ENCODE results near the gene TECR.
A peak's percentile ranks its signal among the peaks of the same experiment; 100 is the strongest.

TECR gene

DNA sequence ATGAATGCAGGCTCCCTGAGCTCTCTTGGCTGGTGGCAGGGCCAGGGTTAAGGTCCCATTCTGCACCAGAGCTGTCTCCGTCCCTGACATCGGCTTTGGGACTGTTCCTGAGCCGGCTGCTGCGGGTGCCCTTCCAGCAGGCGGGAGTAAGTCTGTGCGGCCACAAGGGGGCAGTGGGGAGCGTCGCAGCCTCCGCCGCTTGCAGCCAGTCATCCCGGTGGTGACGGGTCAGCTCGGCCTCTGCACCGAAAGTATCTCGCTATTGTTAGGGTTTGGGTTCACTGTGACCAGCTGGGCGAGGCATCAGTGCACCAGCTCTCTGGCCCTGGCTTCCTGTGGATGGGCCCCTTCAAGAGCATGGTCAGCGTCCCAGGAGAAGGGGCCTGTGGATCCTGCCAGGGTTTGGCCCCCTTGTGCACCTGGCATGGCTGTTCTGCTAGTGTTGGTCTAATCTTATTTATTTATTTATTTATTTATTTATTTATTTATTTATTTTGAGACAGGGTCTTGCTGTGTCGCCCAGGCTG is 27.3 kb downstream of the TECR start:
- peak; percentile 84 for DNase-seq
- Histone ChIP-seq H3K4me1 (peaks cover 3% of the 10 kb centered on the region; the same call in 1 of the 2 replicates), H3K9me3 (no peaks in the 10 kb centered on the region), H3K4me3 (ENCODE audit: low read depth, low read length) (no peak overlapping the region), H3K36me3 (no peaks in the 10 kb centered on the region), H3K27me3 (no peaks in the 10 kb centered on the region)
- TF ChIP-seq, protein P1, sequence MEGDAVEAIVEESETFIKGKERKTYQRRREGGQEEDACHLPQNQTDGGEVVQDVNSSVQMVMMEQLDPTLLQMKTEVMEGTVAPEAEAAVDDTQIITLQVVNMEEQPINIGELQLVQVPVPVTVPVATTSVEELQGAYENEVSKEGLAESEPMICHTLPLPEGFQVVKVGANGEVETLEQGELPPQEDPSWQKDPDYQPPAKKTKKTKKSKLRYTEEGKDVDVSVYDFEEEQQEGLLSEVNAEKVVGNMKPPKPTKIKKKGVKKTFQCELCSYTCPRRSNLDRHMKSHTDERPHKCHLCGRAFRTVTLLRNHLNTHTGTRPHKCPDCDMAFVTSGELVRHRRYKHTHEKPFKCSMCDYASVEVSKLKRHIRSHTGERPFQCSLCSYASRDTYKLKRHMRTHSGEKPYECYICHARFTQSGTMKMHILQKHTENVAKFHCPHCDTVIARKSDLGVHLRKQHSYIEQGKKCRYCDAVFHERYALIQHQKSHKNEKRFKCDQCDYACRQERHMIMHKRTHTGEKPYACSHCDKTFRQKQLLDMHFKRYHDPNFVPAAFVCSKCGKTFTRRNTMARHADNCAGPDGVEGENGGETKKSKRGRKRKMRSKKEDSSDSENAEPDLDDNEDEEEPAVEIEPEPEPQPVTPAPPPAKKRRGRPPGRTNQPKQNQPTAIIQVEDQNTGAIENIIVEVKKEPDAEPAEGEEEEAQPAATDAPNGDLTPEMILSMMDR (IDR thresholded peaks at IDR 0.05; ENCODE audit: low read depth, low read length): peak; percentile 96

DNA sequence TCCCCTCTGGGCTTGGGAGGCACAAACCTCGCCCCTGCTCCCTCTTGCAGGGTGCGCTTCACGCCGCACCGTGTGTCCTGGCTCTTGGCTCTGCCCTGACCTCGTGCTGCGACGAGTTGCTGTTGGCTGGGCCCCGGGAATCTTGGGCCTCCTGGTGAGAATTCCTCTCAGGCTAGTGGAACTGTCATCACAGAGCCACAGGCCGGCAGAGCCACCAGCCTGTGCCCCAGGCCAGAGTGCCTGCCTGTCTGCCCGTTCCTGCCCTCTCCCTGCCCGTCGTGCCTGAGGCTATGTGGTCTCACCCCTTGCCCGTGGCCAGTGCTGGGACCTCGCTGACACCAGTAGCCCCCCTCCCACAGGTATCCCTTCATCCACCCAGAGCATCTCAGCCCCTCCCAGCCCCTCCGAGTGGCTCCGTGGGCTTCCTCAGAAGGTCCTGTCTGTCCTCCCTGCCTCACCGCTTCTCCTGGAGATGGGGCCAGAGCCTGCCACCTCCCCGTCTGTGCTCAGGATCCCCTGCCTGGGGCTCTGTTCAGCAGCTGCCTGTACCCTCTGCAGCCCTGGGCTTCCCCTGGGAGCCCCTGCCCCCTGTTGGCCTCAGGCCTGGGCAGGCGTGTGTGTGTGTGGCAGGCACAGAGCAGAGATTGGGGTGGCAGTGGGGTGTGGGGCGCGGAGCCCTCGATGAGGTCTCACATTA is 29.1 kb downstream of the TECR start:
- no peaks in the 10 kb centered on the region for H3K27me3 ChIP-seq
- peaks cover 6% of the 10 kb centered on the region for H3K36me3 ChIP-seq
- DNase-seq: peak; percentile 80
- TF ChIP-seq, protein P1 (IDR thresholded peaks at IDR 0.05; ENCODE audit: low read depth, low read length): 0 out of 2 replicates have a peak, but pooled peaks have one; percentile 14
- 0 out of 2 replicates have a peak overlapping the region, but pooled peaks have one; percentile 4 for H3K4me3 ChIP-seq (ENCODE audit: low read depth, low read length)
- H3K9me3 ChIP-seq: no peaks in the 10 kb centered on the region
- peaks cover 4% of the 10 kb centered on the region for H3K4me1 ChIP-seq

DNA sequence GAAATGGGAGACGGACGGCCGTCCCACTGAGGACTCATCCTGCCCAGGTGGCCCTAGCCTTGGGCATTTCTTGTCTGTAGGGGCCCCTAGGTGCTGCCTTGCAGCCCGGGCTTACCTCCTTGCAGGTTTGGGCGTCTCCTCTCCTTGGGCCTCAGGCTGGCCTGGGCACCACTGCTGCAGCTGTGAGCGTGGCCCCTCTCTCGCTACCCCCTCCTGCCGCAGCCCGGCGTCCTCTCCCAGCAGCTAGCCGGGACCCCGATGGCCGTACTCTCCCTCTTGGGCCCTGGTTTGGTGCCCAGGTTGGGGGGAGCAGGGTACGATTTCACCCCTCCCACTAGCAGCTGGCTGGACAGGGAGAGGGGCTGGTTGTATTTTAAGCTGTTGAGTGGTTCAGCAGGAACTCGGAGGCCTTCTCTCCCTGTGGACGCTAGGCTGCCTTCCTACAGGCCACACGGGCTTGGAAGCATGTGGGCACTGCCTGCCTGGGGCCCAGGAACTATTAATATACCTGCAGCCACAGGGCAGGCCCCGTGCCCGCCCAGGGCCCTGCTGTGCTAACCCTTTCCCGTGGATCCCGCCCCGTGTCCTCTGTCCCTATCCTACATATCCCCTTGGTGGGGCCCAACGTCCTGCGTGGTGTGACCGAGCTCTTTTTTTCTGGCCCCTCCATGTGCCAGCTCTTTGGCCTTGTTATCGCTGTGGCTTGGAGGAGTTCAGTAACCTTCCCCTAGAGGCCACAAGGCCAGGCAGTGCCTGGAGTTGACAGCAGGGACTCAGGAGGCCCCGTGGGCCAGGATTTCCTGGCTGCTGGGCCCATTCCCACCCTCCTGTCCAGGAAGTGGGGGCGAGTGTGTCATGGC is 30.8 kb downstream of the TECR start:
- no peak overlapping the region for H3K4me3 ChIP-seq (ENCODE audit: low read depth, low read length)
- TF ChIP-seq, protein P1 (IDR thresholded peaks at IDR 0.05; ENCODE audit: low read depth, low read length): no peak
- H3K27me3 ChIP-seq: no peaks in the 10 kb centered on the region
- H3K4me1 ChIP-seq: peaks cover 9% of the 10 kb centered on the region
- H3K9me3 ChIP-seq: no peaks in the 10 kb centered on the region
- DNase-seq: no peak
- peaks cover 17% of the 10 kb centered on the region for H3K36me3 ChIP-seq

DNA sequence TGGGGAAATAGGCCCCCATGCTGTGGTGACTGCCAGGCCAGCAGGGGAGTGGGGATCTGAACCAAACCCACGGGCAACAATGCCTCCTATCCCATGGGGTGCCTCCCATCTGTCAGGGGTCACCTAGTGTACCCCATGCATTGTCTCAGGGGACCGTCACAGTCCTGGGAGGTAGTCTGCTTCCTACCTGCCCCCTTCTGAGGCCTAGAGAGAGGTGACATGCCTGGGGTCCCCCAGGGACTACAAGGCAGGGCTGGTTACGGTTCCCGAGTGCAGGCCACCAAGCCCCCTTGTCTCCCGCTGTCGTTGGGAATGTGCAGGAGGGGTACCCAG is 31.3 kb downstream of the TECR start:
- no peak overlapping the region for H3K4me3 ChIP-seq (ENCODE audit: low read depth, low read length)
- peaks cover 9% of the 10 kb centered on the region for H3K4me1 ChIP-seq
- no peak for DNase-seq
- H3K9me3 ChIP-seq: no peaks in the 10 kb centered on the region
- TF ChIP-seq, protein P1 (IDR thresholded peaks at IDR 0.05; ENCODE audit: low read depth, low read length): no peak
- no peaks in the 10 kb centered on the region for H3K27me3 ChIP-seq
- peaks cover 23% of the 10 kb centered on the region for H3K36me3 ChIP-seq

DNA sequence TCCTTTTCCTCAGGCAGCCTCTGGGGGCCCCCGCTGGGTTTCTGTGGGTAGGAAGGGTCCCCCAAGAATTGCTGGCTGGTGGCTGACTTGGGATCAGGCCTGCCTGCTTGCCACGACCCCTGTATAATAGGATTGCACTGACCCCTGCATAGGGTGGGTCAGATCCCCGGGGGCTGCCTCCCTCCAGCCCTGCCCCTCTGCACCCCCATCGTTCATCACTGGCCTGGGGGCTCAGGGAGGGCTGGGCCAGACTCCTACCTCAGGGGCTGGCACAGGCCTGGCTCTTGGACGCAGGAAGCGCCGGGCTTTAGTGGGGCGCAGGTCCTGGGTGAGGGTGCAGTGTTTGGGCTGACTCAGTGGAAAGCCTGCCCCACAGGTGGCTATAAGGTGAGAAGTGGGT is 31.9 kb downstream of the TECR start:
- H3K9me3 ChIP-seq: no peaks in the 10 kb centered on the region
- peaks cover 28% of the 10 kb centered on the region for H3K36me3 ChIP-seq
- peaks cover 9% of the 10 kb centered on the region for H3K4me1 ChIP-seq
- no peak overlapping the region for H3K4me3 ChIP-seq (ENCODE audit: low read depth, low read length)
- TF ChIP-seq, protein P1 (IDR thresholded peaks at IDR 0.05; ENCODE audit: low read depth, low read length): no peak
- DNase-seq: no peak
- no peaks in the 10 kb centered on the region for H3K27me3 ChIP-seq

All from BE2C (cell line).